SW480 (cell line): Measurements from ENCODE around the gene CDH23.

Experiments used
- DNase-seq: peaks from one replicate; pipeline ENCODE4 v3.0.0-alpha.2; 2016; ENCODE audit warnings: low spot score

Gene CDH23

GRCh38 chr10:71661060-71661622 lies 264.4 kb downstream of the CDH23 start:
- no peak for DNase-seq

GRCh38 chr10:71661779-71662336 lies 265.1 kb downstream of the CDH23 start:
- no peak for DNase-seq

GRCh38 chr10:71663311-71663710 lies 266.6 kb downstream of the CDH23 start:
- no peak for DNase-seq

- no peak for DNase-seq
These were observed 267.9 kb downstream of the CDH23 start for GRCh38 chr10:71664585-71664984.

GRCh38 chr10:71665456-71665855 lies 268.7 kb downstream of the CDH23 start:
- DNase-seq, result no peak

GRCh38 chr10:71666639-71667386 lies 270.1 kb downstream of the CDH23 start:
- DNase-seq, result no peak

- DNase-seq, result no peak
These were observed 270.6 kb downstream of the CDH23 start for GRCh38 chr10:71667387-71667752.

- no peak for DNase-seq
These were observed 275.6 kb downstream of the CDH23 start for GRCh38 chr10:71671994-71672946.

- no peak for DNase-seq
These were observed 278.7 kb downstream of the CDH23 start for GRCh38 chr10:71675295-71675970.

- DNase-seq, result no peak
These were observed 280.5 kb downstream of the CDH23 start for GRCh38 chr10:71677261-71677660.

- no peak for DNase-seq
These were observed 281.5 kb downstream of the CDH23 start for GRCh38 chr10:71678057-71678805.

GRCh38 chr10:71679425-71679824 lies 282.7 kb downstream of the CDH23 start:
- no peak for DNase-seq

- no peak for DNase-seq
These were observed 285.3 kb downstream of the CDH23 start for GRCh38 chr10:71681977-71682376.

GRCh38 chr10:71683301-71683700 lies 286.6 kb downstream of the CDH23 start:
- no peak for DNase-seq

- DNase-seq, result peak; percentile 27
These were observed 287.8 kb downstream of the CDH23 start for GRCh38 chr10:71684356-71685173.

- DNase-seq, result no peak
These were observed 289.0 kb downstream of the CDH23 start for GRCh38 chr10:71685554-71686232.

- no peak for DNase-seq
These were observed 290.4 kb downstream of the CDH23 start for GRCh38 chr10:71687077-71687476.

GRCh38 chr10:71687480-71687879 lies 290.8 kb downstream of the CDH23 start:
- no peak for DNase-seq

GRCh38 chr10:71688256-71688655 lies 291.5 kb downstream of the CDH23 start:
- DNase-seq, result no peak
